ENCODE data around the gene NRIP3.
"Not testable (repeated sequence)": the region's sequence is repeated elsewhere in the genome, so short reads cannot be mapped to it uniquely, and the experiment has no call there.

GRCh38 chr11:8986772-8987171 is 17.0 kb downstream of the NRIP3 start:
- TF ChIP-seq, protein P1, sequence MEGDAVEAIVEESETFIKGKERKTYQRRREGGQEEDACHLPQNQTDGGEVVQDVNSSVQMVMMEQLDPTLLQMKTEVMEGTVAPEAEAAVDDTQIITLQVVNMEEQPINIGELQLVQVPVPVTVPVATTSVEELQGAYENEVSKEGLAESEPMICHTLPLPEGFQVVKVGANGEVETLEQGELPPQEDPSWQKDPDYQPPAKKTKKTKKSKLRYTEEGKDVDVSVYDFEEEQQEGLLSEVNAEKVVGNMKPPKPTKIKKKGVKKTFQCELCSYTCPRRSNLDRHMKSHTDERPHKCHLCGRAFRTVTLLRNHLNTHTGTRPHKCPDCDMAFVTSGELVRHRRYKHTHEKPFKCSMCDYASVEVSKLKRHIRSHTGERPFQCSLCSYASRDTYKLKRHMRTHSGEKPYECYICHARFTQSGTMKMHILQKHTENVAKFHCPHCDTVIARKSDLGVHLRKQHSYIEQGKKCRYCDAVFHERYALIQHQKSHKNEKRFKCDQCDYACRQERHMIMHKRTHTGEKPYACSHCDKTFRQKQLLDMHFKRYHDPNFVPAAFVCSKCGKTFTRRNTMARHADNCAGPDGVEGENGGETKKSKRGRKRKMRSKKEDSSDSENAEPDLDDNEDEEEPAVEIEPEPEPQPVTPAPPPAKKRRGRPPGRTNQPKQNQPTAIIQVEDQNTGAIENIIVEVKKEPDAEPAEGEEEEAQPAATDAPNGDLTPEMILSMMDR (IDR thresholded peaks at IDR 0.05), result not testable (repeated sequence)
- TF ChIP-seq POLR2A (IDR thresholded peaks at IDR 0.05), result not testable (repeated sequence)

Data from Peyer's patch (tissue), 4 donors.